GM12864 (cell line): ENCODE measurements around the gene ZBP1.

Experiments used
- DNase-seq: peaks from one replicate; pipeline ENCODE4 v3.0.0-alpha.2; 2011; ENCODE audit warnings: low read depth
- H3K4me3 ChIP-seq: 2 replicates; pipeline ENCODE4 v1.5.1; 2011; ENCODE audit warnings: mild to moderate bottlenecking, low read depth, low read length, control low read depth
- CTCF ChIP-seq: IDR thresholded peaks from 2 replicates; pipeline ENCODE4 v1.5.1; 2011; ENCODE audit warnings: low read depth, mild to moderate bottlenecking, moderate library complexity, low read length, control low read depth, inconsistent platforms; ENCODE audit errors: missing control alignments

ZBP1 gene

GRCh38 chr20:57590485-57591288 is 29.5 kb downstream of the ZBP1 start:
- TF ChIP-seq CTCF: no peak
- no peak for DNase-seq
- H3K4me3 ChIP-seq: no peak overlapping the region

- no peak for TF ChIP-seq CTCF
These were observed 30.3 kb downstream of the ZBP1 start for GRCh38 chr20:57589728-57590484.

GRCh38 chr20:57589123-57589727 is 31.0 kb downstream of the ZBP1 start:
- TF ChIP-seq CTCF: no peak
- DNase-seq: no peak
- H3K4me3 ChIP-seq: no peak overlapping the region

More at GRCh38 chr20:57589728-57590484, 30.3 kb downstream of the ZBP1 start:
- no peak overlapping the region for H3K4me3 ChIP-seq
- DNase-seq: no peak

GRCh38 chr20:57588596-57588995 is 31.6 kb downstream of the ZBP1 start:
- DNase-seq: no peak
- no peak for TF ChIP-seq CTCF
- no peak overlapping the region for H3K4me3 ChIP-seq

- DNase-seq: no peak
- no peak for TF ChIP-seq CTCF
- H3K4me3 ChIP-seq: no peak overlapping the region
These were observed 32.2 kb downstream of the ZBP1 start for GRCh38 chr20:57587989-57588377.

- no peak for TF ChIP-seq CTCF
- DNase-seq: no peak
- no peak overlapping the region for H3K4me3 ChIP-seq
These were observed 32.8 kb downstream of the ZBP1 start for GRCh38 chr20:57587278-57587988.
